ENCODE results near the gene IL15RA.
A peak's percentile ranks its signal among the peaks of the same experiment; 100 is the strongest.
"Not testable (repeated sequence)": the region's sequence is repeated elsewhere in the genome, so short reads cannot be mapped to it uniquely, and the experiment has no call there.

Gene IL15RA

DNA sequence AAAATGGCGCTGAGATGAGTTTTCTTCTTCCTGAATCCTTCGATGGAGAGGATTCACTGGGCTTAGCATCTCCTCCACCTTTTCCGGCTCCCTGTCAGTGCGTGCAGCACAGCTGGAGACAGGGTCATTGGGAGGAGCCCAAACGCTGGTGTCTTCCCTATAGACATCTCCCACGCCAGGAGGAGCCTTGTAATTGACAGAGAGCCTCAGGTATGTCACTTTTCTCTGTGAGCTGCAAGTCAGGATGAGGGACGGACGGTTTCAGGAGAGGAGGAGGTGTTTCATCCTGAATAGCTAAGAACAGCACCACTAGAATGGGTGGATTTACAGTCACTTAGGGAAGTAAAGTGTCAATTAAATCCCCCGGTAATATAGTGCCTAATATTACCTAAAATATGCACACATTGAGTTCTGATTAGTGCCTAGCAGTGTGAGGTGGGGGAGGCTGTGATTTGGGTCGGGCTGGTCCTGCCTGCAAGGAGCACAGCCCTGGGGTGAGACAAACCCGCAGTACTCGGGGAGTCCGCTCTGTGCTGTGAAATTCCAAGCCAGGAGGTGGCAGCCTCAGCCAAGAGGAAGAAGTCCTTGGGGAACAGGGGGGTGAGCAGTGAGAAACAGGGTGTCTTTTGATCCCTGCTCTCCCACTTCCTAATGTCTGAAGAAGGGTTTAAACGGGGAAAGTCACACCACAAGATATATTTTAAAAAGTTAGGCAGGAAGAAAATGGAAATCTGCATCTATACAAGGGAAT, 28.2 kb downstream of the IL15RA start:
- peak; percentile 42 for DNase-seq

DNA sequence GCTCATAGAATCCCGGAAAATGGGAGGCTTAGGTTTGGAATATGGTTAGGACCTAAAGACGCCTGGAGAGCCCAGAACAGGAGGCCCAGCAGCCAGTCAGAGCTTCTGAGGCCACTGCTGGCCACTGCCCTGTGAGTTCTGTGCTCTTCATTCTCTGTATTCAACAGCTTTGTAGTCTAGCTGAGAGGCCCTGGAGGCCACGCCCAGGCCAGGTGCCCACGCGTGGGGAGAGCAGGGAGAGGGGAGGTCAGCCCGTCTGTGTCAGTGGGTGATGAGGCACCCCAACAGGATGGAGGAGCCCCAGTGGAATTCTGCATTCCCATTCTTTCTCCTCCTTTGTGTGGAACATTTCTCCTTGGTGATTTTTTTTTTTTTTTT, 29.1 kb downstream of the IL15RA start:
- DNase-seq, result no peak

DNA sequence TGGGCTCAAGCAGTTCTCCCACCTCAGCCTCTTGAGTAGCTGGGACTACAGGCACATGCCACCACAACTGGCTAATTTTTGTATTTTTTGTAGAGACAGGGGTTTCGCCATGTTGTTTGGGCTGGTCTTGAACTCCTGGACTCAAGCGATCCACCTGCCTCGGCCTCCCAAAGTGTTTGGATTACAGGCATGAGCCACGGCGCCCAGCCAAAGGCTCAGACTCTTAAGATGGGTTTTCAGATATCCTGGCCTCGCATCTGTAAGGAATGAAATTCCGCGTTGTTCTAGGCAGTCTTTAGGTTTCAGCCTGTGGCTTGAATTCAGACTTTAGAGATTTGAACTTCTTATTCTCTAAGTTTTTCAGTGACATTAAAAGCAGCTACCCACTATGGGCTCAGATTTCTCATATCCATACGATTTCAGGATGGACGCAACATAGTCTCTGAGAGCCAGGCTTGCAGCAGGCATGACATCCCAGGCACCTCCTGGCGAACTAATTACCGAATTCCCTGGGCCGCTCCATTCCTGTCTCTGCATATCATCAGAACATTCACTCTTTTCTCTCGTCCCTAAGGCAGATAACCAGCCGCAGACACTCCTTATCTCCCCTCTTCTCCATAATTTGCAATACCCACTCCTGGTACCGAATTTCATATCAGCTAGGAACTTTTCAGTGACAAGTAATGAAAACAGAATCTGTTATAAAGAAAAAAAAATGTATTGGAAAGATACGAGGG, 29.7 kb downstream of the IL15RA start:
- DNase-seq, result no peak

DNA sequence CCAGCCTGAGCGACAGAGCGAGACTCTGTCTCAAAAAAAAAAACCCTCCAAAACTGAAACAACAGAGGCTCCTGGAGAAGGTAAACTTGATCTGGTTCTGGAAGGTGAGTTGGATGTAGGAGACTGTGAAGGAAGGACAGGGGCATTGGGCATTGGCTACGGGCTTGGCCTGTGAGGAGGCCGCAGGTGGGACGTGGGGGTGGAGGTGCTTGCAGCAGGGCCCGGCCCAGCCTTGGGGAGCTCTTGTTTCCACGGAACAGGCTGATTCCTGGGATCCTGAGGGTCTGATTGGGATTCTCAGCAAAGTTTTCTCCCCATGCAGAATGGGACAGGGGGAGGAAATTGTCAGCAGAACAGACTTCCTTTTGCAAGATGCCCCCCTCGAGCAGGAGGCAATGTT, 30.6 kb downstream of the IL15RA start:
- no peak for DNase-seq

DNA sequence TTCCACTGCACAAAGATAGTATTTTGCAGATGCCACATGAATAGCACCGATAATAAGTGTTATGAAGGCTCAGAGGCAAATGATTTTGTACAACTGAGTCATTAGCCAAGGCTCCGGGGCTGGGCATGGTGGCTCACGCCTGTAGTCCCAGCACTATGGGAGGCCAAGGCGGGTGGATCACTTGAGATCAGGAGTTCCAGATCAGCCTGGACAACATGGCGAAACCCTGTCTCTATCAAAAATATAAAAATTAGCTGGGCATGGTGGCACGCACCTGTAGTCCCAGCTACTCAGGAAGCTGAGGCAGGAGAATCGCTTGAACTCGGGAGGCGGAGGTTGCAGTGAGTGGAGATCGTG, 30.9 kb downstream of the IL15RA start:
- DNase-seq, result not testable (repeated sequence)

DNA sequence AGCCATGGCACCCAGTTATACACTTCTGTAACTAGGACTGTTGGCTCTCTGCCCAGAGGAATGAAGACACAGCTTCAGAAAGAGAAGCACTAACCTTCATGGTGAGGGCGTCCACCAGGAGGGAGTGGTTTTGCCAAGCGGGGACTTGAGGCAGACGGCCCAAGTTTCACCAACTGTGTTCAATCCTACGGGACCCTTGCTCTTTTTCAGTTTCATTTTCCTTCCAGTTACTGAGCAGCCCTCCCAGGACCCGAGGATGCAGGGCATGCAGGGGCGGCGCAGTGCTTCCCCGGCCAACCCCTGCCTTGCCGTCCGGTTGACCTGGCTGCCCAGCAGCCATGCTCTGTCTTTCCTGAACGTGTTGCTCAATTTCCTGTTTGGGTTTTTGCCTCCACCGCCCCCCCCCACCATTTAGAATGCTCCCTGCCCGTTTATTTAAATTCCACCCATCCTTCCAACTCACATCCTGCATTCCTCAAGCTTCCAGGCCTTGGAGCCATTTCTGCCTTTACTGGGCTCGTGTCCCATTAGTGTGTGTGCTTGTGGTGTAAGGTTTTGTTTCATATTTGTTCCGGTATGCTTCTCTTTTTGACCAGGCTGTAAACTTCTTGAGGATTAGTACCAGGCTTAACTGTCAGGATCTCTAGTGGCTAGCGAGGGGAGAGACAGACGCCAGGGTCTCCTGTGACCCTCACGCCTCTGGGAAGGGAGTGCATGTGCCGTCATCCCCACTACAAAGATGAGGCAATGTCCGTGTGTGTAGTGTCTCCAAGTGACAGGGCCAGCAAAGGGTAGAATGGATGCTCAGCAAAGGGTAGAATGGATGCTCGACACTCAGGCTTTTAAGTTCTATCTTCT, 31.6 kb downstream of the IL15RA start:
- no peak for DNase-seq

DNA sequence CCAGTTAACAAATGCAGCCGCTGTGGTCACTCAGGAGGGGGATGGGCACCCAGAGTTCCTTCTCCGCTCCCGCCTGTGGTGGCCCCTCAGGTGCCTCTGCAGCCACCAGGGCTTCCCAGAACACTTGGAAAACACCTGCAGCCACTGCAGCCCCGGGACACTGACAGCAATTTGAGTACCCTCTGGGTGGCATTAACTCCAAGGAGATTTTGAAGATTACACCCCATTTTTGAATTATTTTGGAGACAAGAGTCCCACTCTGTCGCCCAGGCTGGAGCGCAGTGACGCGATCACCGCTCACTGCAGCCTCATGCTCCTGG, 32.2 kb downstream of the IL15RA start:
- DNase-seq, result no peak

DNA sequence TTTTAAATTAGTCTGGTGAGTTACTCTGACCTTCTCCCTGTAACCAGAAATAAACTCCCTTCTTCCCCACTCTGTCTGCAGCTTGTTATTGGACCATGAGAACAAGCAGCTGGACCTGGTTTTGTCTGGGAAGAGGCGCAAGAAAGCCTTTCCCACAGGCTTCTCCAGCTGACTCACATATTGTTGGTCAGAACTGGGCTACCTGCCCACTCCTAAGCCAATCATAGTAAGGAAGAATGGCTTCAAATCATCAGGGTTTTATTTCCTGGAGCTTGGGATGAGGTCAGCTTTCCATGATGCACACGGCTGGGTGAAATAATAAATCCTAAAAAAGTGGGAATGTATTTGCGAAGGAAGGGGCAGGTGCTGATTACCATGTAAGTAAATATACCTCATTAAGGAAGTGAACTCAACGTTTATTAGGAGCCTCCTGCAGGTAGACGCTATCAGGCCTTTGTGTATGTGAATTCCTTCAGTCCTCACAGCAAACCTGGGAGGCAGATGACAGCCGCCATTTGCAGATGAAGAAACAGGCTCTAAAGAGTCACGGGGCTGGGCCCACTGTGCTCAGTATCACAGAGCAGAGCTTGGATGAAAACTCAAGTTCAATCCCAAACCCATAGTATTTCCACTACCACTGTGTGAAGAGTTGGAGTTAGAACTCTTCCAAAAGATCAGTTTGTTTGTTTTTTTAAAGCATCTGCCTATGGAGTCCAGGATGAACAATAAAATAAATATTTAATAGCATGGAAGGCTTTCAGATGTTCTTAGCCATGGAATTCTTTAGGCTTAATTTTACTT, 32.8 kb downstream of the IL15RA start:
- no peak for DNase-seq

DNA sequence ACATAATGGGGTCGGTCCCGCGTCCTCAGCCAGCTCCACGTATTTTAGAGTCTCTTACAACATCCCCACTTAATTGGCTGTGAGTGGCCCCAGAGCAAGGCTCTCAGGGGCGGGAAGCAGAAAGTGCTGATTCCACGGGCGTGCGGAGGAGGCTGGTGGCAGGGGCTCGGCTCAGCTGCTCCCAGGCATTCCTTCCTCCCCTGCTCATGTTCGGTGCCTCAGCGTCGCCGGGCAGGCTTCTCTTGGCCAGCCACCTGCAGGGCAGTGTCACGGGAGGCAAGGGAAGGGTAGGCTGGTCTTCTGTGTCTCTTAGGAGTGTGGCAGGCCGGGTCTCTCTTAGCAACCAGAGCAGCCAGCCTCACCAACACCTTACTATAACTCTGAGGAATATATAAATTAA, 33.8 kb downstream of the IL15RA start:
- no peak for DNase-seq

DNA sequence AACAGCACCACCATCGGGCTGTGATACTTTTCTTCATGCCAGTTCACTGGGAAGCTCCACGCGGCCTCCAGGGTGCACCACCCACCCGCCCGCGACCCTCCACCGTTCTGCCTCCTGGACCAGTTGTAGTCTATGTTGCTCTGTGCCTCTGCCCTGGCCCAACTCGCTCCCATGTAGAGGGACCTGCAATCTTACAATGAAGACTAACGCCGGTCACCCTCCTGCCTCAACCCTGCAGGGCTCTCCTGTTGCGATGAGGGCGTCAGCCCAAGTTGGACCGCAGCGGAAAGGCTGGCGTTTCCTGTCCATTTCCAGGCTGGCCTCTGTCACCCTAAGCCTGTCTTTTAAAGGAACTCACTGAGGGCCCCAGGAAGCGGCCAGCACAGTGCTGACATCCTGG, 34.9 kb downstream of the IL15RA start:
- DNase-seq, result no peak

DNA sequence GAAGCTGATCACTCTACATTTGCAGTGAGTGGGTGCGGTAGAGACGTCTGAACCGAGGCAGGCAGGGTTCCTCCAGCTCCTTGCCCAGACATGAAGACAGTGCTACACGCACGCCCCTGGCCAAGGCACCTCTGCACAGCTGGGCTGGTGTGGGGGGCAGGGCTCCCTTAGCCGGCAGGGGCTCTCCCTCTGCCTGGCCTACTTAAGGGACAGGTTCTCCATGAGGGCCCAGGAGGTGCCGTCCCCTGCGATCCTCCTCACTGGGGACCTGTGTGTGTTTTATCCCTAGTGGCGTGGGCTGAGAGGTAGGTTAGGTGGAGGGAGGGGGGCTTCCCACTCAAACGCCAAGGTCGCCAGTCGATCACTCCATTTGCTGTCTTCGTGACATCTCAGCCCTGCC, 35.3 kb downstream of the IL15RA start:
- DNase-seq, result no peak

DNA sequence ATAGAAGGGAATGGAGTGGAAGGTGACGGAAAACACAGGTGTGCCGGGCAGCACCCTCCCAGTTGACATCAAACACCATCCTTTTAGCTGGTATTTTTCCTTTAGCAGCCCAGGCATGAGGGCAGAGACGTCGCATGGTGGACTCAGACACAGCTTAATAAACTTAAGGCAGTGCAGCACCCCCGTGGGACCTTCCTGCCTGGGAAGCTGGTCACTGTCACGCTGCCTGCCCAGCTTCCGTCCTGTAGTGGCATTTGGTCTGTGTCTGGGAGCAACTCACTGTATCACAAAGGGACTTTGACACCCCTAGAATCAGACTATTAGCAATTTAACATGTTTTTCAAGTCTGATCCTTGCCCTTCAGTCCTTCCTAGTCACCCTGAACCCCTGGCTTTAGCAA, 35.8 kb downstream of the IL15RA start:
- no peak for DNase-seq

DNA sequence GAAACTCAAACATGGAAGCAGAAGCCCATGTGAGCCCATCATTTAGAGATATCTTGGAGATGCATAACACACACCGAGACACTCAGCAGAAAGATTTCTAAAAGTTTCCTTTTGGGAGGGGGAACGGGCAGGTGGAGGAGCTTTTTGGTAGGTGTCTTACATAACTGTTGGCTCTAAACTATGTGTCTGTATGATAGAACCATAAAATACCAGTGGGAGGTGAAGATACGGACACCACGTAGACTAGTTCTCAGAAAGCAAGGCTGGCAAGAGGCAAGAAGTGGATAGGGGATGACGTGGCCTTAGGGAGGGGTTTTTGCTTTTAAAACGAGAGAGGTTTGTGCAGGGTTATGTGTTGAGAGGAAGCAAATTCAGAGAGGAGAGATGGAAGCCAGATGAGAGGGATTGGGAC, 36.5 kb downstream of the IL15RA start:
- DNase-seq, result no peak

DNA sequence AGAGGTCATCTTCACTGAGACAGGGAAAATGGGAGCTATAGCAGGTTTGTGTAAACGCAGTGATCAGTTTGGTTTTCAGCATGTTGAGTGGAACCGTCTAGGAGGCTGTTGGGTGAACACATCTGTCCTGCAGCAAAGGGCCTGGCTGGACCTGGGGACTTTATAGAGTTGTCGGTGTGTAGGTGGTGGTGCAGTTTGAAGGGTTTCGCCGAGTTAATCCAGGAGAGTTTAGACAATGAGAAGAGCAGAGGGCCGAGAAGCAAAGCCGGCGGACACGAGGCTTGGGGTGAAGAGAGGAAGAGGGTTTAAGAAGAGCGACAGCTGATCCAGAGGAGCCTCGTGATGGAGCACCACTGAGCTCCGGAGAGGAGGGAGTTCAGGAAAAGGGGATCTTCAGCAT, 39.1 kb downstream of the IL15RA start:
- DNase-seq, result no peak

DNA sequence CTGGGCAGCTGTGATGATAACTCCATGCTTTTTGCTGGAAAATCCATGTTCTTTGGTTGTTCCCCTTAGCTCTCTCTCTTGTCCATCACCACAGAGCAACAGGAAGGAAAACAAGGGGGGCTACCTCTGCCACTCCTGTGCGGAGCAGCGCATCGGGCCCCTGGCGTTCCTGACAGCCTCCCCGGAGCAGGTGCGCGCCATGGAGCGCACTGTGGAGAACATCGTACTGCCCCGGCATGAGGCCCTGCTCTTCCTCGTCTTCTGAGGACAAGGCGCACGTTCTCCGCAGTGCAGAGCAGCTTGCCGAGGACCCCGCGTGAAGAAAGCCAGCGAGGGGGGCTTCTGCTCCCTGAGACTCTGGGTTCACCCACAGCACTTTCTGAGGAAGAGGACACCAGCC, 40.3 kb downstream of the IL15RA start:
- no peak for DNase-seq

DNA sequence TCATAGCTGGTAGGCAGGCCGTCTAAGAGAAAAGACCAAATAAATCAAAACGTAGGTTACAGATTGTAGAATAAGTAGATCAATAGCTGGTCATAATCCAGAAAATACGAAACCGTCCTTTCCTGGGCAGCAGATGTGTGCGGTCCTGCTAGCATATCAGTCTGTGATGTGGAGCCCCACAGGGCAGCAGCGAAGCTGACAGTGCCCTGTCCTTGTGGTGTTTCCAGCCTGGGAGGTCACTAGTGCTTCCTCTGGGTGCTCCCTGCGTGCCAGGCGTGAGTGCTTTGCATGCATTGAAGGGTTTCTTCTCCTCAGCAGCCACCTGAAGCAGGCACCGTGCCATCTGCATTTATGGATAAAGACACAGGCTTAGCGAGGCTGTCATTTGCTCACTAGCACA, 41.7 kb downstream of the IL15RA start:
- DNase-seq, result no peak

DNA sequence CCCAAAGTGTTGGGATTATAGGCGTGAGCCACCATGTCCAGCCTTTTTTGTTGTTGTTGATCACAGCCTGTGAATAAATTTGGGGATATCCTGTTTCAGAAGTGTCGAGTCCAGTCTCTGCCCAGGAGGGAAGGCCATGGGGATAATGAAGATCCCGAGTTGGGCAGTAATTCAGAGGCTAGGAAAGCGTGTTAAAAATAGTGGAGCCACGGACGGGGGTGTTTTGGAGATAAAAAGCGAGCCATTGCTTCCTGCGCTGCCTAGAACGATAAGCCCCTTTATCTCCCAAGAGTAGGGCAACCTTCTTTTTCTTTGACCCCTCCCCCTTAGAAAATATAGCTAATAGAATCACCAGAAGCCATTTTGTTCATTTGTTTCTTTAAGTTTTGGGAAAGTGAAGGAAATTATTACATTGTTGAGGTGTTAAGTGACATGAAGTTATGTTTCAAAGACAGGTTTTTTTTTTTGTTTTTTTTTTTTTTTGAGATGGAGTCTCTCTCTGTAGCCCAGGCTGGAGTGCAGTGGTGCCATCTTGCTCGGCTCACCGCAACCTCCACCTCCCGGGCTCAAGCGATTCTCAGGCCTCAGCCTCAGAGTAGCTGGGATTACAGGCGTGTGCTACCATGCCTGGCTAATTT, 43.3 kb downstream of the IL15RA start:
- DNase-seq, result no peak

DNA sequence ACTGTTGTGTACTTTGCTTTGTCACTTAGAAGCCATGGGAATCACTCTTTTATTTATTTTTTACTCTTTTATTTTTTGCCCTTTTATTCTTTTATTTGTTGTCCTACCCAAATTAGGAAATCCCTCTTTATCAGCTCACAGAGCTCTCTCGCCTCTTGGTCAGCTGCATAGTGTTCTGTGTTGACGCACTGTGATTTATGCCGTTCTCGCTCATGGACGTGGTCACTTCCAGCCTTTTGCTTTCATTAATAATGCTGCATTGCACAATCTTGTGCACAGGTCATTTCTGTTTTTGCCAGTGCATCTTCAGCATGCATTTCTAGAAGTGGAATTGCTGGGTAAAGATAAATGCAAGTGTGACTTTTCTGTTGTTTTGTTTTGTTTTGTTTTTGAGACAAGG, 45.0 kb downstream of the IL15RA start:
- DNase-seq, result no peak

DNA sequence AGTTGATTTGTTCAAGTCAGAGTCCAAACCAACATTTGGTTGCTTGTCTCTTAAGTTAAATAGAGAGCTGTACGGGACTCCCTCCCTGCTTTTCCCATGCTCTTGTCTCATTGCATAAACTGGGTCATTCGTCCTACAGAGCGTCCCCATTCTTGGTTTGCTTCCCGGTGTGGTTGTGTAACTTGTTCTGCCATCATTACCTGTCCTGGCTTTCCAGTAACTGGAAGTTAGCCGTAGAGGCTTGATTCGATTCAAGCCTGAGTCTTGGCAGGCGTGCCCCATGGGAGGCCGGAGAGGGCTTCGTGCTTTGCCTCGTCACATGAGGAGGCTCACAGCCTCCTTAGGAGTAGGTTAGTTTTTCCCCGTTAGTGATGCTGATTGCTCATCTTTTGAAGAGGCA, 47.1 kb downstream of the IL15RA start:
- no peak for DNase-seq

DNA sequence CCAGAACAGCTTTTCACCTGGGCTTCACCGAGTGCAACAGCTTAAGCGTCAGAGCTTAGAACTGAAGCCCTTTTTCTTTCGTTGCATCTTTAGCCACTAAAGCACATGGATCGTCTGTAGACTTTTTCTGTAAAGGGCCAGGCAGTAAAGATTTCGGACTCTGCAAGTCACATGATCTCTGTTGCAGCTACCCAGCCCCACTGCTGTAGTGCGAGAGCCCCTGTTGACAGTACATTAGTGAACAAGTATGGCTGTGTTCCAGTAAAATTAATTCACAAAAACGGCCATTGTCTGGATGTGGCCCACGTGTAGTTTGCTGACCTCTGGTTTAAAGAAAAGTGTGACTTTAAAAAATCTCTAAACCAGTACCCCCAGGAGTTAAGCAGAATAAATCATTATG, 47.9 kb downstream of the IL15RA start:
- no peak for DNase-seq

DNA sequence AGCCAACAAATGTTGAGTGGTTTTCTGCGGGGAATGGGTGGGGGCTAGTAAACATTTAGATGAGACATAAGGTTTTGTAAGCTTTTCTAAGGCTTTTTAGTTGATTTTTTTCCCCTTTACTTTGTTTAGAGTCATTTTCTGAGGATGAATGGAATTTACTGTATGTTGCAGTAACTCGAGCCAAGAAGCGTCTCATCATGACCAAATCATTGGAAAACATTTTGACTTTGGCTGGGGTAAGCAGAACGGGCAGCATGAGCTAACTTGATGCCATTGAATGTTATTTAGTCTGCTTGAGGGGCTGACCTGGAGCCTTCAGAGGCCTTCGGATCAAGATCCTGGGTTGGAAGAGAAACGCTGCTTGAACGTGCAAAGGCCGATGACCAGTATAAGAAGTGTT, 50.0 kb downstream of the IL15RA start:
- no peak for DNase-seq

DNA sequence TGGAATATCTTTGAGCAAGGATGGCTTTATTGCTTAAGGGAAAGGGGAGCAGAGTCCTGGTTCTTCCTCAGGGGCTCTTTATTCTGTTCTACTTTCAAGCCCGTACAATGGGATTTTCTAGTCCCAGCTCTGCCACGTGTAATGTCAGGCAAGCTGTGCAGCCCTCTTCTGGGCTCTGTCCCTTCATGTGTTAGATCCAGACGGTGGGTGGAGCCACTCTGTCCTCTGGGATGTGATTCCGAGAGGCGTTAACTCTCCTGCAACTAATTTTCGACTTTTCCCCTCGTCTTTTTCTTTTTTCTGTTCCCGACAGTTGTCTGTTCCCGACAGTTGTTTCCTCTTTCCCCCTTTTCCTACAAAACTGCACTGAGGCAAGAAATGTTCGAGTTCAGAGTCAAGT, 52.5 kb downstream of the IL15RA start:
- DNase-seq, result no peak

DNA sequence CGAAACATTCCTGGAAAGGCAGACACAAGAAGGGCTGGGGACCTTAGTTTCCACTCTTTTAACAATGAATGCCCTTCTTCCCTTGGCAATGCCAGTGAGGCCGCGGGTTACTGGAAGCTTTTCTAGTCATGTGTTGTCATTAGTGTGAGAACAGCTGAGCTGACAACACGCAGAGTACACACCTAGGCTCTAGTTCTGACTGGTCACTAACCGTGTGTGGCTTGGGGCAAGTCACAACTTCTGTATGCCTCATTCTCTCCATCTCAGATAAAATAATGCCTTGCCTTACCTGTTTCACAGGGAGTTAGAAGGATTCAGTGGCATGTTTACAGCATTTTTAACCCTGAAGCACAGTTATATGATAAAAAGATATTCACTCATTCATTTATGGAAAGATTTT, 55.6 kb downstream of the IL15RA start:
- no peak for DNase-seq

Measured in activated CD4-positive, alpha-beta T cell treated with anti-CD3 and anti-CD28 coated beads for 48 hours (primary cell).